H9 (cell line): ENCODE results near the gene KIAA1328. TPM values are rescaled to one million over a fixed set of nuclear protein-coding genes. Genes with fewer than 3 reads are reported as not detected.

Source experiments
- DNase-seq: peaks from one replicate; pipeline ENCODE4 v3.0.0-alpha.2; 2017
- H2AFZ ChIP-seq: one replicate; pipeline ENCODE4 v1.6.1; 2013; ENCODE audit warnings: mild to moderate bottlenecking, low read length, control low read depth, moderate library complexity
- H2AK5ac ChIP-seq: 2 replicates; pipeline ENCODE4 v1.6.1; 2013; ENCODE audit warnings: low read length, control low read depth, mixed read lengths; ENCODE audit not compliant: insufficient read length
- H2BK120ac ChIP-seq: one replicate; pipeline ENCODE4 v1.6.1; 2013; ENCODE audit warnings: low read depth, mild to moderate bottlenecking, low read length, control low read depth, inconsistent platforms; ENCODE audit not compliant: poor library complexity, severe bottlenecking
- H2BK12ac ChIP-seq: 2 replicates; pipeline ENCODE4 v1.6.1; 2013; ENCODE audit warnings: low read length, control low read depth, mixed read lengths, low read depth; ENCODE audit not compliant: insufficient read length
- H2BK15ac ChIP-seq: 2 replicates; pipeline ENCODE4 v1.6.1; 2013; ENCODE audit warnings: low read depth, low read length, control low read depth
- H2BK20ac ChIP-seq: one replicate; pipeline ENCODE4 v1.6.1; 2013; ENCODE audit warnings: low read depth, mild to moderate bottlenecking, low read length, control low read depth, inconsistent platforms; ENCODE audit not compliant: poor library complexity, severe bottlenecking
- H2BK5ac ChIP-seq: 2 replicates; pipeline ENCODE4 v1.6.1; 2013; ENCODE audit warnings: low read length, control low read depth, mixed read lengths; ENCODE audit not compliant: insufficient read length
- H3K14ac ChIP-seq: 2 replicates; pipeline ENCODE4 v1.6.1; 2013; ENCODE audit warnings: low read length, control low read depth; ENCODE audit not compliant: insufficient read depth
- H3K18ac ChIP-seq: 2 replicates; pipeline ENCODE4 v1.6.1; 2013; ENCODE audit warnings: low read depth, mild to moderate bottlenecking, mixed read lengths, low read length, control low read depth; ENCODE audit not compliant: insufficient read length
- H3K23ac ChIP-seq: 2 replicates; pipeline ENCODE4 v1.6.1; 2013; ENCODE audit warnings: low read length, control low read depth, mixed read lengths, low read depth; ENCODE audit not compliant: insufficient read length
- H3K23me2 ChIP-seq: 2 replicates; pipeline ENCODE4 v1.6.1; 2013; ENCODE audit warnings: low read depth, mild to moderate bottlenecking, mixed read lengths, low read length, control low read depth; ENCODE audit not compliant: insufficient read length, poor library complexity, severe bottlenecking
- H3K27ac ChIP-seq: 2 replicates; pipeline ENCODE4 v1.5.1; 2013; ENCODE audit warnings: low read length, control low read depth, mixed read lengths, low read depth; ENCODE audit not compliant: insufficient read length
- H3K27me3 ChIP-seq: 2 replicates; pipeline ENCODE4 v1.6.1; 2013; ENCODE audit warnings: low read length, control low read depth, inconsistent platforms; ENCODE audit not compliant: insufficient read depth
- H3K4ac ChIP-seq: 2 replicates; pipeline ENCODE4 v1.6.1; 2013; ENCODE audit warnings: low read depth, mild to moderate bottlenecking, control low read depth, inconsistent platforms, low read length, moderate library complexity
- H3K4me1 ChIP-seq: 2 replicates; pipeline ENCODE4 v1.6.1; 2013; ENCODE audit warnings: low read length, control low read depth, inconsistent platforms; ENCODE audit not compliant: insufficient read depth
- H3K4me2 ChIP-seq: 2 replicates; pipeline ENCODE4 v1.6.1; 2013; ENCODE audit warnings: low read length, control low read depth, mixed read lengths; ENCODE audit not compliant: insufficient read length, insufficient read depth
- H3K56ac ChIP-seq: 2 replicates; pipeline ENCODE4 v1.6.1; 2013; ENCODE audit warnings: low read depth, mild to moderate bottlenecking, mixed read lengths, low read length, control low read depth; ENCODE audit not compliant: insufficient read length
- H3K79me1 ChIP-seq: 2 replicates; pipeline ENCODE4 v1.6.1; 2013; ENCODE audit warnings: low read depth, mild to moderate bottlenecking, moderate library complexity, low read length, control low read depth, inconsistent platforms; ENCODE audit not compliant: insufficient read depth, poor library complexity, severe bottlenecking
- H3K79me2 ChIP-seq: 2 replicates; pipeline ENCODE4 v1.6.1; 2013; ENCODE audit warnings: low read length, control low read depth, inconsistent platforms; ENCODE audit not compliant: insufficient read depth
- H3K9ac ChIP-seq: 2 replicates; pipeline ENCODE4 v1.6.1; 2013; ENCODE audit warnings: low read length, control low read depth, mixed read lengths; ENCODE audit not compliant: insufficient read length; ENCODE audit errors: extremely low read depth
- H3K9me3 ChIP-seq: one replicate; pipeline ENCODE4 v1.6.1; 2013; ENCODE audit warnings: low read depth, low read length, inconsistent platforms; ENCODE audit not compliant: control insufficient read depth
- H3T11ph ChIP-seq: one replicate; pipeline ENCODE4 v1.6.1; 2013; ENCODE audit warnings: mild to moderate bottlenecking, low read length, control low read depth, inconsistent platforms
- H4K20me1 ChIP-seq: one replicate; pipeline ENCODE4 v1.6.1; 2013; ENCODE audit not compliant: control insufficient read depth, insufficient read length, insufficient read depth
- H4K5ac ChIP-seq: 2 replicates; pipeline ENCODE4 v1.6.1; 2013; ENCODE audit warnings: low read depth, mild to moderate bottlenecking, mixed read lengths, low read length, control low read depth; ENCODE audit not compliant: insufficient read length
- H4K8ac ChIP-seq: replicated peaks from 2 replicates; pipeline ENCODE4 v1.6.1; 2013; ENCODE audit warnings: low read length, control low read depth, mixed read lengths, low read depth; ENCODE audit not compliant: insufficient read length
- H4K91ac ChIP-seq: 2 replicates; pipeline ENCODE4 v1.6.1; 2013; ENCODE audit warnings: low read depth, mild to moderate bottlenecking, moderate library complexity, mixed read lengths, low read length, control low read depth; ENCODE audit not compliant: insufficient read length
- H3K27ac Mint-ChIP-seq, 3 experiments: 2 replicates in 2 of 3; 3 replicates in 1 of 3; pipeline ENCODE4 v1.8.0; 2020 to 2021; ENCODE audit warnings: mixed read lengths in 3 of 3, mild to moderate bottlenecking in 1 of 3, moderate library complexity in 1 of 3
- H3K27me3 Mint-ChIP-seq: 2 replicates; pipeline ENCODE4 v1.8.0; 2021; ENCODE audit warnings: low read depth, mild to moderate bottlenecking, moderate library complexity, mixed read lengths
- H3K36me3 Mint-ChIP-seq, 3 experiments: 2 replicates in 2 of 3; 3 replicates in 1 of 3; pipeline ENCODE4 v1.8.0; 2020 to 2021; ENCODE audit warnings: low read depth in 3 of 3, mixed read lengths in 3 of 3; ENCODE audit not compliant: insufficient read depth in 1 of 3
- H3K4me1 Mint-ChIP-seq, 2 experiments: 2 replicates each; pipeline ENCODE4 v1.8.0; 2020; ENCODE audit warnings: mixed read lengths in 2 of 2
- H3K4me3 Mint-ChIP-seq, 2 experiments: 2 replicates in 1 of 2; 3 replicates in 1 of 2; pipeline ENCODE4 v1.8.0; 2020 to 2021; ENCODE audit warnings: mild to moderate bottlenecking in 2 of 2, mixed read lengths in 2 of 2, moderate library complexity in 1 of 2
- H3K9me3 Mint-ChIP-seq, 2 experiments: 2 replicates in 1 of 2; 3 replicates in 1 of 2; pipeline ENCODE4 v1.8.0; 2020; ENCODE audit warnings: mild to moderate bottlenecking in 2 of 2, mixed read lengths in 2 of 2, moderate library complexity in 1 of 2
- CTCF ChIP-seq: fragments of 200-600 bp; sonication (generic); conservative IDR thresholded peaks from 3 replicates; pipeline ENCODE4 v1.8.0; 2021; ENCODE audit warnings: antibody characterized with exemption, mild to moderate bottlenecking
- WGBS: extraction: QIAGEN DNeasy Blood & Tissue Kit; methylation state at CpG from one replicate; pipeline ENCODE4 v1.1.7; 2013; ENCODE audit warnings: missing lambda C conversion rate, low lambda C conversion rate, mixed read lengths; ENCODE audit not compliant: insufficient read length; ENCODE audit errors: extremely low coverage; 5-methylcytosine and 5-hydroxymethylcytosine counted together
- total RNA-seq: library from RNA; stranded (reverse); gene quantifications from 2 replicates; pipeline ENCODE4 v1.2.1, GENCODE V29; 2021

Gene KIAA1328
- total RNA-seq, 1 experiment from 2014 or later: 4.9 TPM

GRCh38 chr18:37175727-37176620 is 347.0 kb downstream of the KIAA1328 start:
- H3K79me2 ChIP-seq: no peaks in the 10 kb centered on the region
- H3K27ac Mint-ChIP-seq: peak overlapping the region; percentile 54 to 97 (median 91); a peak in 6 of 7 replicates
- no peaks in the 10 kb centered on the region for H3K79me1 ChIP-seq
- H3T11ph ChIP-seq: no peak overlapping the region
- H3K9me3 ChIP-seq: no peaks in the 10 kb centered on the region
- H2BK20ac ChIP-seq: no peak overlapping the region
- H4K91ac ChIP-seq: no peak overlapping the region
- no peaks in the 10 kb centered on the region for H3K27me3 Mint-ChIP-seq
- no peaks in the 10 kb centered on the region for H3K27me3 ChIP-seq
- H3K4me3 Mint-ChIP-seq: no peak overlapping the region
- no peak for TF ChIP-seq CTCF
- no peaks in the 10 kb centered on the region for H3K23me2 ChIP-seq
- H3K4me1 ChIP-seq: peaks cover 6% of the 10 kb centered on the region; the same call in 1 of the 2 replicates
- no peak overlapping the region for H3K14ac ChIP-seq
- no peak overlapping the region for H3K56ac ChIP-seq
- no peak overlapping the region for H3K4me2 ChIP-seq
- H3K23ac ChIP-seq: no peak overlapping the region
- no peak overlapping the region for H2BK12ac ChIP-seq
- H3K4me1 Mint-ChIP-seq: peaks cover 31 to 38% of the 10 kb centered on the region in 2 experiments
- no peak overlapping the region for H3K18ac ChIP-seq
- H2BK5ac ChIP-seq: no peak overlapping the region
- no peak overlapping the region for H4K8ac ChIP-seq
- H4K20me1 ChIP-seq: no peaks in the 10 kb centered on the region
- no peak overlapping the region for H2AFZ ChIP-seq
- no peak overlapping the region for H4K5ac ChIP-seq
- no peak overlapping the region for H2BK120ac ChIP-seq
- no peak overlapping the region for H3K9ac ChIP-seq
- H3K36me3 Mint-ChIP-seq: peaks cover 8 to 11% (median 8%) of the 10 kb centered on the region in 3 experiments; a peak in 4 of 7 replicates
- no peak overlapping the region for H2BK15ac ChIP-seq
- WGBS: no CpG with 5 or more reads among the region's 1 CpG
- no peak overlapping the region for H2AK5ac ChIP-seq
- no peak for DNase-seq
- peak overlapping the region; percentile 55 for H3K27ac ChIP-seq
- H3K4ac ChIP-seq: no peak overlapping the region
- H3K9me3 Mint-ChIP-seq: no peaks in the 10 kb centered on the region; a peak in 1 of 5 replicates
